HG02852 (cell line): ENCODE data around the gene CAB39.

ENCODE experiments used
- ATAC-seq: cut with Tn5 transposase; IDR thresholded peaks from one replicate; pipeline ENCODE4 v1.9.1; 2021; ENCODE audit warnings: mild to moderate bottlenecking, moderate library complexity; ENCODE audit not compliant: unreplicated experiment

CAB39 gene

DNA sequence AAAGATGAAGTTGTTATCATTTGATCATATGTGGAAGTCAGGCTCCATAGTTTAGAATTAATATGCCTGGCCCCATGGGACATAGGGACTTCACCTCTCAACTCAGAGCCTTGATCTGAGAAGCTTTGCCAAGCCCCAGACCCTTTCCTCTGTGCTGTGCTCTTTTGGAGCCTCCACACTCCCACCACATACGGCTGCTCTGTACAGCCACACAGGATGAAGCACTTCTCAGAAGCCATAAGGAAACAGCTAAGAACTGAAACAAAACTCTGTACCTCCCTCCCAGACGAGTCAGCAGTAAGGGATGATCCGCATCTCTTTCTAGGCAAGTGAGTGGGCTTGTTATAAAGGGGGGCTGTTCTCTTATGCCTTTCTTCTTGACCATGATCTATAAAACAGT is 66.5 kb downstream of the CAB39 start:
- ATAC-seq = peak; percentile 23

DNA sequence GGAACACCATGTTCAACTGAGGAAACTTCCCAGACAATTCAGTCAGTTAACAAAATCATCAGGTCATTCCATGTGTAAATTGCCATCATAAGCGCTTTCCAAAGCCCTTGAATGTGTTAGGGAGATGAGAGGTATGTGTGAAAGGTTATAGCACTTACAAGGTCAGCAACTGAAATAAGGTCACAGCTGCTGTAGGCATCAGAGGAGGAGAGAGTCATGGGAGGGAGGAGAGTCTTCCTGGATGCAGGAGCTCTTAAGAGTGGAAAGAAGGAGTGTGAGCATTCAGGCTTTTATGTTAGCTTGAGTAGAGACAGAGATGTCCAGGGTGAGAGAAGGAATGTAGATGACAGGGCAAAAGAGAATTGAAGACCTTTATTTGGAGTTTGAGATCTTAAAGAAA is 67.0 kb downstream of the CAB39 start:
- ATAC-seq = no peak

DNA sequence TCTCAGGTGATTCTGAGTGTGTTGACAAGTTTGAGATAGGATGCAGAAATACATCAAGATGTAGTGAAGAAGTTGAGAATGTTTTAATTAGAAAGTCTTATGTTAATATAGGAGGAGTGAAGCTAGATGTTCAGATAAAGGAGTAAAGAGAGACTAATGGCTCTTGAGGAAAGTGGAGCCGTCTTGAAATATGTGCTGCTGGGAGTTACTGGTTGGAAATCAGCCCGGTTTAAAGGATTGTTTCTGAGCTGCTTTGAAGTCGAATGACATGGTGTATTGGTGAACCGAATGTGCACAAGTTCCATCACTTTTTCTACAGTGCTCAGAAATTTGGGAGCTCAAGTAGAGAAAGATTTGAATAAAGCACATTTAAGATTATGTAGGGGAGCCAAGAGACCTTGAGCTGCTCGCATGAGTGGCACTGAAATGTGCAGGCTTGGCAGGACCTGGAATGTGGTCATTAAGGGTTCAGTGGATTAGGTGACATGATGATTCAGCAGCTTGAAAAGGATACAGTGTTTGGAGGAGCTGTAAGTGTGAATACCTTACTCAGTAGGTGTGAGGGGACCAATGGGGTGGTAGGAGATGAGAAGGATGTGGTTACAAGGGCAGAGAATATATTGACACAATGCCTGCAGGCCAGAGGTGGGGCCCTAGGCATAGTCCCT is 68.6 kb downstream of the CAB39 start:
- ATAC-seq = no peak

DNA sequence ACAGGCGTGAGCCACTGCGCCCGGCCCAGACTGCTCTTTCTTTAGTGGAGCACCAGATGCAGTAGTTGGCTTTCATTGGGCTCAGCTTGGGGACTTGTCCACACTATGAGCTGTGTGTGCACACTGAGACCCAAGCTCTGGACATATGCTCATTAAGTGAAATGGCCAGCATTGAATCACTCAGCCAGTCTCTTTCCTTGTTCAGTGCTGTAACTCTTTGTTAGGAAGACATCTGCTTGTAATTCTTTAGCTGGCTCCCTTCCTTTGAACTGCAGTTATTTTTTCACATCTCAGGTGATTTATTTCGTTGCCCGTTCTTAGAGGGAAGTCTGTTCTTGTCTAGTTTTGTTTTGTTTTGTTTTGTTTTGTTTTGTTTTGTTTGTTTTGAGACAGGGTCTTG is 70.5 kb downstream of the CAB39 start:
- ATAC-seq = no peak

DNA sequence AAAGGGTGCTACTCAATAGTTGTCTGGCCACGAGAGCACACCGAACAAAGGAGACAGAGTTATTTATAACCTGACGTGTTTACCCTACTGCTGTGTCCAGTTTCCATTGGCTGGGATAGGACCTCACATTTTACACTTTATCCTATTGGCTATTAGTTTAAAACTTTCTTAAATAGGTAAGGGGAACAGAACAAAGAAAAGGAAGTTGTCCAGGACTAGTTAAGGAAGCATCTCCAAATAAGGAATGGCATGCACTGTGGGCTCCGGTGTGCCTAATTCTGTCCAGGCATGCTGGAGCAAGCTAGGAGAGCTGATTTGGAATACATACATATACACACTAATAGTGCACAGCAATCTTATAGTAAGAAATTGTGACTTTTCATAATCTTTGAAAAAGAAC is 72.2 kb downstream of the CAB39 start:
- no peak for ATAC-seq

DNA sequence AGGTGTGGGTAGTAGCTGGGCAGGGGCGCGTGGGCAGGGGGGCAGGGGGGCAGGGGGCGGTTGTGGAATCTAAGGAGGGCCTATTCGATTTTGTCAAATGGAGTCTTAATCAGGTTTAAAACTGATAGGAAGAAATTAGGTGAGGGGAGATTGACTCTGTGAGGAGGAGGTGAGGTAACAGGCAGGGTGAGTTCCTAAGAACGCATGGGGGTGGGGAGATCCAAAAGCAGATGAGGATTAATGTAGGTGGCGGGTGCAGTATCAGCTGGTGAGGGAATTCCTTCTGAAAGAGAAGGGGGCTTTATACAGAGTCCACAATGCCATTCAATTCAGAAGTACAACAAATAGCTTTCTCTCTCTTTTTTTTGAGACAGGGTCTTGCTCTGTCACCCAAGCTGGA is 72.7 kb downstream of the CAB39 start:
- ATAC-seq = no peak

DNA sequence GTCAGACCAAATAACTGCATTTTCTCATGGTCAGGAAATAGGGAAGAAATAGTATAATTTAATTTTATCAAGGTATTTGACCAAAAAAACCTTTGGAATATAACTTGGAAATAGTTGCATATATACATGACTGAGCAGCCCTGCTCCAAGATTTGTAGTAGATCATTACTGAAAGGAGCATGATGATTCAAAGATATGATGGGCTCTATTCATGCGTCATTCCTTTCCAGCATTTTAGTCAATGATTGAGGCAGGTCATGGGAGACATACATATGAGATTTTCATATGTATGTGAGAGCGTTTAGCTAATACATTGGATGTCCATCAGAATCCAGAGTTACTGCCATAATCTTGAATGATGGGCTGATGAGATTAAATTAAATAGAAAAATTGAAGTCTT is 74.5 kb downstream of the CAB39 start:
- ATAC-seq = no peak

DNA sequence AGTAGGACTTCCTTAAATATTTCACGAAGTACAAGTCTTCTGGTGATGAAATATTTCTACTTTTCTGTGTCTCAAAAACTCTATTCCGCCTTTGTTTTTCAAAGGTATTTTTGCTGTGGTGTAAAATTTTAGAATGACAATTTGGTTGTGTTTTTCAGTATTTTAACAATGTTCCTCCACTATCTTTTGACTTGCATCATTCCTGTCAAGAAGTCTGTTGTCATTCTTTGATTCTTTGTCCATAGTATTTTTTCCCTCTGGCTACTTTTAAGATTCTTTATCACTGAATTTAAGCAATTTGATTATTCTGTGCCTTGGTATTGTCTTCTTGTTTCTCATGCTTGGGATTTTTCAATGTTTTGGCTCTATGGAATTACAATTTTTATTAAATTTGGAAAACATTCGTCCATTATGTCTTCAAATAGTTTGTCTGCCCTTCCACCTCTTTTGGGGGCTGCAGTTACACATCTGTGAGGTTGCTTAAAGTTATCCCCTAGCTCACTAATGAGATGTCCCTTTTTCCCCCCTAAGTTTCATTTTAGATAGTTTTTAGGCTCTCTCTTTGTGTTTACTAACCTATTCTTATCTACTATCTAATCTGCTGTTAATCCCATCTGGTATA is 76.0 kb downstream of the CAB39 start:
- no peak for ATAC-seq

DNA sequence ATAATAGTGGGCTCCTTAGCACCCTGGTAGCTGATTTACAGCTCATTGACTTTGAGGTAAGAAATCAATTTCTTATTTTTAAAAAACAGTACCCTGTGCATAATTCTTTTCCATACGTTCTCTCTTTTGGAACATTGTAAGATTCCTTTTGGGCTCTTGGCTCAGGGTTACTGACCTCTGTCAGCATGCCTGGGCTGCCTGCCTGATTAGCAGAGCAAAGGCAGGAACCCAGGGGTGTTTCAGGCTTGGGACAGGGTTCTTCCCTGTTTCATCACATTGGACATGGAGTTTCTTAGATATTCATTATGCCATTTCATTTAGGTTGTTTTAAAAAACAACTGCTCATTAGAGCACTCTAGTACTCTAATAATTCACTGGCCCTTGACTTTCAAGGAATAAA is 78.3 kb downstream of the CAB39 start:
- ATAC-seq = no peak

DNA sequence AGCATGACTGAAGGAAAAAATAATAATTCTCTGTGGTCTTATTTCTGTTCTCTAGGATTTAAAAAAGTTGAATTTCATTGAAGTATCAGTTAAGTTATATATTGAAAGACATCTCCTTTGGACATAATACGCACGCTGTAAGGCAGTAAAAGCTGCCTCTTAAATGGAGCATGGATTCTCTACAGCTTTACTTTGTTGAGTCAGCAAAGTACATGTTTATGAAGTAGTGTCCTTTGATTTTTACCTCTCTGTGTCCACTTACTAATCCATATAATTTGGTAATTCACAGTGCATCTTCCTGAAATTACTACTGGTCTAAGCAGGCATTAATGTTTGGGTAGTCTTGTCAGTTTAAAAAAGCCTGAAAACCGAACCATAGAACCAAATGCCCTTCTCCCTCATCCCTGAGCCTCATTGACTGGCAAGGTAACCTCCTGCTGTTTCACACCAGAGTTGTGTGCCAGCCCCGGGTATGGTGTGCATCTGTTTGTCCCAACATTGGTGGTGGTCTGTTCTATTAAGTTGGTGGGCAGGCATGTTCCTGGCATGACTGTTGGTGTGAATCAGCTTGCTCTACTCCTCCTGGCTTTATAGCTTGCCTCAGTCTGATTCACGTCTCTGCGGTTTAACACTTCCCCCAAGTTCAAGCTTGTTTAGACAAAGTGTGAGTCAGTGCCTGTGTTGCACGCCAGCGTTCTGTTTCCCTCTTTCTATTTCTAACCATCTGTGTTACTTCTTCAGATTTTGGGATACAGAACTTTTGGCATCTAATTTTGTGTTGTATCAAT is 81.1 kb downstream of the CAB39 start:
- peak; percentile 58 for ATAC-seq

DNA sequence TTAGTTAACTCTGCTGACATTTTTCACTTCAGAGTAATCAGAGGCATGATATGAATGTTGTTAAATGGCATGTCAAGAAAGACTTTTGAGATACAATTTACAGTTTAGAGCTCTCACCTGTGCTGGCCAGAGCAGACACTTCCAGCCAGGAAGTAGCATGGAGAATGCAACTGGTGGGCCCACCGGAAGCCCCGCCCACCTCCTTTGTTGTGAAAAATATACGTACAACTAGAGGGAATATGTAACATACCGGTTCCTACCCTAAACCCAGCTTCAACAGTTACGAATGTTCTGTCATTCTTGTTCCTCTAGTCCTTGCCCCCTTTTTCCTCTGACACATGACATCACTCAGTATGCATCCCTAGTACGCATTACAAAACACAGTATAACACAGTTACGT is 81.9 kb downstream of the CAB39 start:
- ATAC-seq = no peak

DNA sequence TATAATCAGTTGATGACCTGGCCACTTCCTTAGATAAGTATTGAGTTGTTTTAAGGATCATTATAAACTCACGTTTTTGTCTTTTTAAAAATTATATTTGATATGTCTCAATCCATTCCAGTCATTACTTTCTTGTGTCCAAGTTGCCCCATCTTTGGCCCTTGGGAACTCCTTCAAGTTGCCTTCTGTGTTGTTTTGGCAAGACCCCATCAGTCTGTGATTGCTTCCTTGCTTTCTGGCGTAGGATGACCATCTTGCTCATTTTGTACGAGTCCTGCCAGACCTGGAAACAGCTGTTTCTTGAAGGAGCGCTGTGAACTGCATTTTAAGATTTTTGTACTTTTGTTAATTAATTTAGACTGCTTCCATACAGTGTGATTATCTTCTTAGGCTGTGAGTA is 83.2 kb downstream of the CAB39 start:
- ATAC-seq = no peak

DNA sequence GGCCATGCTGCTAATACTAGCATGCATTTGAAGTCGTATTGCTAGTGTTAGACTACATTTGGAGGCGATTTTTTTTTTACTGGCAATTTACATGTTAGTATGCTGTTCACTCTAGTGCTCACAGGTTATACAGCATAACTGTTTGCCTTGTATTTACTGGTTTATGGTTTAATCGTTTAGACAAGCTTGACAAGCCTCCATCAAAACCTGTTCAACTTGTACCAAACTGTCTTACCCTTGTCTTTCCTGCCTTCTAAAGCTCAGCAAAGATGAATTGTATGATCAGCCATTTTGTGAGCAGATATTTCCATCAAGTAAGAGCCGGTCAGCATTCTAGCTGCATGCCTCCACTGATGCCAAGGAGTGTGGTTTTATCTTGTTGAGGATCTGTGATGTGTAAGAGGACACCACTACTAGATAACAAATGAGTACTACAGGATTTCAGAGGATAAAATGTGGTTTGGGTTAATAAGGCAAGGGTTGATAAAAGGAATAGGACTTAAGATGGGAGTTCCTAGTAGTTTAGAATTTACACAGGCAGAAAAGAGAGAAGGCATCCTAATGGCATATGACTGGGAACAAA is 83.7 kb downstream of the CAB39 start:
- no peak for ATAC-seq

DNA sequence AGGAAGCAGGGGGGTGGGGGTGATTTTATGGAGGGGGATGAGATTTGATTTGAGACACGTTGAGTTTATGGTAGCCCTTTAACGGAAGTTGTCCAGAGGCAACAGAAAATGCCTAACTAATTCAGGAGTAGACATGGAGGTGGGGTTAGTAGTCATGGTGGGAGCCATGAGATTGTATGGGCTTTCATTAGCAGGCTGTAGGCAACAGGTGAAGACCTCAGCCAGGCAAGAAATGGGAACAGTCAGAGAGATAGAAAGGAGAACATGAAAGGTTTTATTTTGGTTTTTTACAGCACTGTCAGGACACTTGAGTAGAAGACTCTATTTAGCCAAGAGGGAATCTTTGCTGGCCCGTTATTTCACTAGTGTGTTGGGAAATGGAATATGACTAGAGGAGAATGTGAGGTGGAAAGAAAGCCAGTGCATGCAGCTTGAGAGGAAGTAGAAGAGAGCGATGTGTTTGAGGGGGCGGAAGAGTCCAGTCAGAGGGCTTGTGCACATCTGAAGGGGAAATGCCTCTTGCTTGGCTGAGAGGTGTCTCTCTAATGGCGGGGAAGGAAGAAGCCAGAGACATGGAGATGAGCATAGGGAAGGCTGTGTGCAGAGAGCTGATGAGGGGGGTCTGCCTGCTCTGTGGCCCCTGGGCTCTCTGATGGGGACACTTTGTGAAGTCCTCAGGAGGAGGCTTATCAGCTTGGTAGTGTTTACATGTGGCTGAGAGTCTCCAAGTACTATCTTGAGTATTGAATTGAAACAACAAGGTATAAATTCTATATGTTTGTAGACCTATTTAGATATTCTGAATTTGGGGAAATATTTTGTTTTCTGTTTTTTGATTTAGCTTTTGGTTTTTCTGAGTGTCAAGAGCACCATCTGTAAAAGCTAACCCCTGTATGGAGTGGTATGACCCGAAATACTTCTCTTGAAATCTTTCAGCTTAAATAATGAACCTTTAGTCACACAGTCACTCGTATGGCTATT is 85.2 kb downstream of the CAB39 start:
- ATAC-seq = no peak

DNA sequence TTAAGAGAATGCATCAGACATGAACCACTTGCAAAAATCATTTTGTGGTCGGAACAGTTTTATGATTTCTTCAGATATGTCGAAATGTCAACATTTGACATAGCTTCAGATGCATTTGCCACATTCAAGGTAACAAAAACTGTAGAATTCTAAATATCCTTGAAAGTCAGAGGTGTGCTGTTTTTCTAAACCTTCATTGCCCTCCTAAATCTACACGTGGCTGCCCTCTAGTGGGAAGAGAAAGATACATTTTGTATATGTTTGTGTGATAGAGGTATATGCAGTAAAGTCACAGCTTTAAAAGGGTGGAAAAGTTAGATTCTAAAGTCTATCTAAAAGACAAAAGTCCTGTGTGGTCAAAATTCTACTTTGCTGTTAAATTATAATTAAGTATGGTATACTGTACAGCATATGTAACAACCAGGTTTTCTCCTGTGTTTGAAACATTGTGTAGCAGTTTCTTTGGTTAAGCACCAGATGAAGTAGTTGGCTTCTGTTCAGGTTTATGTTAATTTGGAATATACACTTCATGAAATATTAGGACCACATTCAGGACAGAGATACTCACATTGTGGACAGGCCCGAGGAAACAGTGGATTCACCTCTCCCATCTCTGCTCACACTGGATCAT is 86.2 kb downstream of the CAB39 start:
- ATAC-seq = no peak

DNA sequence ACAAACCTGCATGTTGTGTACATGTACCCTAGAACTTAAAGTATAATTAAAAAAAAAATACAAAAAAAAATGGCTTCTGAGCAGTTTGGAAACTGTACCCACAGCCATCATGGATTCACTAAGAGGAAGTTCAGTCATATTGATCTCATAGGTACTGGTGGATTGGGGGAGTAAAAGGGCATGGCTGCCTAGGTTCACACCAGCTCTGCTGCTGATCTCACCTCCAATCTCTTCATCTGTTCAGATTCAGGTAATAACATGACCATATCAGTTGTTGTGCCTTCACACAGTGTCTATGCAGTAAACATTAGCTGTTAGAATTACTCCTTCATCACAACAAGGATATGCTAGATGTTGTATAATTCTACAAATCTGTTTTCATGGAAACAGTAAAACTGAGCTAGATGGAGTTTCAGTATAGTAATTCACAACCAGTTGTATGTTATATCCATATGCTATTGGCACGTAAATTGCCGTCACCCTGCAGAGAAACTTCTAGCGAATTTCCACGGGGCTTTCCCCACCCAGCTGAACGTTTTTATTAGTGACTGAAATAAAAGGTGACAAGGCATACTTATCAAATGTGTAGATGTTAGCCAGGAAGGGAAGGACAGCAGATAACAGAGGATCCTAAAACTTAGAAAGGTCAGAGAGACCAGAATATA is 92.8 kb downstream of the CAB39 start:
- no peak for ATAC-seq

DNA sequence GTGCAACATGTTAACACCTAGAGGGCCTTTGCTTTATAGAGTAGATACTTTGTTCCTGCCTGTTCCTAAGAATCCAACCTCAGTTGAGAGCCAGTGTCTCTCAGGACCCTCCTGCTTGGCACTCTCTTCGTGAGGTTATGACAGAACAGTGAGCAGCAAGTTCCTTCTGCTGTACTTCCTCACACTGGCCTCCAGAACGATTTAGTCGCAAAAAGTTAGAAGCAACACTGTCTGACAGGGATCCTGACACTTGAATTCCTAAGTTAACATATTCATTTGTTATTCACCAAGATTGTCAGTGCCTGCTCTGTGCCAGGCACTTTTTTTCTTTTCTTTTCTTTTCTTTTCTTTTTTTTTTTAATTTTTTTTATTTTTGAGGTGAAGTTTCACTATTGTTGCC is 95.1 kb downstream of the CAB39 start:
- no peak for ATAC-seq

DNA sequence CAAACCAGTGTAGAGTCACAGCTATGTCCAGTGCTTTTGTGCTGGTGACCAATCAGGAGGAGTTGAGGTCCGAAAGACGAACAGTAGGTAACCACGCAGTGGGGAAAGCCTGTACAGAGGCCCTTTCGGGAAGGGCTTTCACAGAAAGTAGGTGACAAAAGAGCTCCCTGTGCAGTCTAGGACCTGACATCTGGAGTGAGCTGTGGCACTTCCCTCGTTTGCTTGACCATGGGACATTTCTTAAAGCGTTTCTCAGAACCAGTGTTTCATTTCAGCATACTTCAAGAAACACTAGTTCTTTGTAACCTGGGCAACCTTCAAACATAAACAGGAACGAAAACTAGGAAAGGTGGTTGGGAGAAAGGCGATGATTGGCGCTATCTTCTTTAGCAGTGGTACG is 96.4 kb downstream of the CAB39 start:
- ATAC-seq = no peak

DNA sequence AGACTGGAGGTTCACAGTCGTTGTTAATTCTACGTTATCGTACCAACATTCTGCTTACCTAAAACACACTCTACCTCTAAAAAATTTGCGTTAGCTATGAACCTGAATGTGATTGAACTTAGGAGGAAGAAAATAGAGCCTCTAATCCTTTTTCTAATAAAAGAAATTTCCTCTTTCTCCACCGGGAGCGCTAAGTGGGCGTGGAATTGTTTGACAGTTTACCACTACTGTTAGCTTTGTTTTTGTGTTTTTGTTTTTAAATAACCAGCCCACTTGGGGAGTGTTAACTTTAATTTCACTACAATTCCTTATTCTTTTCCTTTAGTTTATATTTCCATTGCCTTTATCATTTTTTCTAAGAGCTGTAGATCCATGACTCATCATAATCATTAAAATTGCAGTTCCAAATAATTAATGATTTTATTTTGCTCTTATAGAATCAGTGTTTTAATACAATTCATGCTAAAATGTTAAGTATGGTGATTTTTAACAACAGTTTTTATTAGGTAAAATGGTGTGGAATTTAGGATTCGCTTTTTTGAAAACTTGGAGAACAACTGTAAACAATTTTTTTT is 97.1 kb downstream of the CAB39 start:
- ATAC-seq = no peak
